Activated naive CD8-positive, alpha-beta T cell (primary cell): ENCODE measurements around the gene XCR1.
"Not testable (repeated sequence)": the region's sequence is repeated elsewhere in the genome, so short reads cannot be mapped to it uniquely, and the experiment has no call there.

Experiments
- H3K27ac Mint-ChIP-seq: one replicate; pipeline ENCODE4 v1.8.0; 2021; ENCODE audit warnings: mixed read lengths
- H3K27me3 Mint-ChIP-seq: one replicate; pipeline ENCODE4 v1.8.0; 2021; ENCODE audit warnings: mixed read lengths
- H3K36me3 Mint-ChIP-seq: one replicate; pipeline ENCODE4 v1.8.0; 2021; ENCODE audit warnings: mixed read lengths
- H3K4me1 Mint-ChIP-seq: one replicate; pipeline ENCODE4 v1.8.0; 2021; ENCODE audit warnings: low read depth, mixed read lengths
- H3K4me3 Mint-ChIP-seq: one replicate; pipeline ENCODE4 v1.8.0; 2021; ENCODE audit warnings: mild to moderate bottlenecking, mixed read lengths
- H3K9me3 Mint-ChIP-seq: one replicate; pipeline ENCODE4 v1.8.0; 2021; ENCODE audit warnings: low read depth, mixed read lengths

XCR1 gene

DNA sequence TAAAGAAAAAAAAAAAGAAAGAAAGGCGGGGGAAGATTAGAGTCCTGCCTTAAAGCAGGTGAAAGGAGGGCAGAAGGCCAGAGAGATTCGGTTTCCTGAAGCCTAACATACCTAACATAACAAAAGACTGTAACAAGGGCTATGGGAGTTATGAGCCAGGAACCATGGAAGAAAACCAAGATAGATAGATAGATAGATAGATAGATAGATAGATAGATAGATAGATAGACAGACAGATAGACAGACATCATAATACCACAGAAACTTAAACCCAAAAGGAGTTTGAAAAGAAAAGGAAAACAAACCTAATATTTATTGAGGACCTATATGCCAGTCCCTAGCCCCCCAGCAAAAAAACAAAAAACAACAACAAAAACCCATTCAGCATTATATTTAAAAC is 29.3 kb downstream of the XCR1 start:
- no peak overlapping the region for H3K4me3 Mint-ChIP-seq
- H3K9me3 Mint-ChIP-seq: no peaks in the 10 kb centered on the region
- no peak overlapping the region for H3K27ac Mint-ChIP-seq
- H3K27me3 Mint-ChIP-seq: no peaks in the 10 kb centered on the region
- H3K4me1 Mint-ChIP-seq: peaks cover 22% of the 10 kb centered on the region
- H3K36me3 Mint-ChIP-seq: peaks cover 4% of the 10 kb centered on the region

DNA sequence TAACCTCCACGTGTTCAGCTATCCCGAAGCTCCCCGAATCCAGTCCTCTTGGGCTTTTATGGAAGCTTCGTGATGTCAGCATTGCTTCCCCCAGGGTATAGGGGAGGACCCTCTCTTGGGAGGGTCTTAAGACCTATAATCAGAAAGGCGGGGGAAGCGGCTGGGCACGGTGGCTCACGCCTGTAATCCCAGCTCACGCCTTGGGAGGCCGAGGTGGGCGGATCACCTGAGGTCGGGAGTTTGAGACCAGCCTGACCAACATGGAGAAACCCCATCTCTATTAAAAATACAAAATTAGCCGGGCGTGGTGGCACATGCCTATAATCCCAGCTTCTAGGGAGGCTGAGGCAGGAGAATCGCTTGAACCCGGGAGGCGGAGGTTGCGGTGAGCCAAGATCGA is 29.8 kb downstream of the XCR1 start:
- H3K4me3 Mint-ChIP-seq, H3K36me3 Mint-ChIP-seq, H3K27ac Mint-ChIP-seq, H3K9me3 Mint-ChIP-seq, H3K27me3 Mint-ChIP-seq: not testable (repeated sequence)
- peaks cover 26% of the 10 kb centered on the region for H3K4me1 Mint-ChIP-seq

DNA sequence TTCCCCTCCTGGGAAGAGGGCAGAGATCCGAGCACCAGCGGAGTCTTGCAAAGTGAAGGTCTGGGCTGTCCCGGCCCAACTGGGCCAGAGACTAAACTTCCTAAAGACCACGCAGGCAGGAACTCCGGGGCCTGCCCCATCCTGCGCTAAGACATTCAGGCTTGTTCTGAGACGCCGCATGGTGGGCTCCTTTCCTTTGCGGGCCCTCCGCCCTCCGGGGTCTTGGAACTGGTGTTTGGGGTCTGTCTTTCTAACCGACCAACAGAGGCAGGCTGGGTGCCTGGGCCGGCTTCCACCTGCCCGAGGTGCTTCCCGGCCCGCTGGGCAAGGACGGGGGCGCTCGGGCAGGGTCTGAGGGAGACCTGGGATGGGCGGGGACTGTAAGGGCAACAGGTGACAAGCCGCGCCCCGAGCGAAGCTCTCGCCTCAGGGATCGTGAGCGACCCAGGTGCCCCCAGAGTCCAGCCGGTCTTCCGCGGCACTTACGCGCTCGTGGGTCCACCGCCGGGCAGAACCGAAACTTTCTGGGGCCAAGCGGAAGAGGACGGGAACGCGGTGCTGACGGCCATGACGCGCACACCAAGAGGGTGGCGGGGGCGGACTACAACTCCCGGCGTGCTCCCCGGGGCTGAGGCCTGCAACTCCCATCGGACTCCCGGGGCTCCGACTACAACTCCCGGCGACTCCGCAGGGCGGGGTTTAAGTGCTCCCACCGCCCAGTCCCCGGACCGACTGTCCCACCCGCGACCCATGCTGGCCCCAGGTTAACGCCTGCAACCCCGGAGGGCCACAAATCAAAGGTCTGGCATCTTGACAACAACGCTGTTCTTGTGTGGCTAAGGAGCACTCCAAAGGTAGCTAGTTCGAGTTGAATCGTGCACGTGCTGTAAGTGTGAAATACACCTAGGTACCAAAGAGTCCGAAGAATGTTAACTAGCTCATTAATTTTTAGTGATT is 31.8 kb downstream of the XCR1 start, which contains the start of gene FYCO1:
TSS of gene FYCO1 (minus strand) at position 589 of the 957 bp plus-strand sequence. CDS start 10,914 bp downstream, outside the sequence.
- H3K4me3 Mint-ChIP-seq: peak within 1 kb of the TSS; percentile 87
- H3K36me3 Mint-ChIP-seq: peaks cover 5% of the 10 kb centered on the region
- H3K4me1 Mint-ChIP-seq: peaks cover 40% of the 10 kb centered on the region
- H3K9me3 Mint-ChIP-seq: no peaks in the 10 kb centered on the region
- peak within 1 kb of the TSS; percentile 90 for H3K27ac Mint-ChIP-seq
- H3K27me3 Mint-ChIP-seq: no peaks in the 10 kb centered on the region

DNA sequence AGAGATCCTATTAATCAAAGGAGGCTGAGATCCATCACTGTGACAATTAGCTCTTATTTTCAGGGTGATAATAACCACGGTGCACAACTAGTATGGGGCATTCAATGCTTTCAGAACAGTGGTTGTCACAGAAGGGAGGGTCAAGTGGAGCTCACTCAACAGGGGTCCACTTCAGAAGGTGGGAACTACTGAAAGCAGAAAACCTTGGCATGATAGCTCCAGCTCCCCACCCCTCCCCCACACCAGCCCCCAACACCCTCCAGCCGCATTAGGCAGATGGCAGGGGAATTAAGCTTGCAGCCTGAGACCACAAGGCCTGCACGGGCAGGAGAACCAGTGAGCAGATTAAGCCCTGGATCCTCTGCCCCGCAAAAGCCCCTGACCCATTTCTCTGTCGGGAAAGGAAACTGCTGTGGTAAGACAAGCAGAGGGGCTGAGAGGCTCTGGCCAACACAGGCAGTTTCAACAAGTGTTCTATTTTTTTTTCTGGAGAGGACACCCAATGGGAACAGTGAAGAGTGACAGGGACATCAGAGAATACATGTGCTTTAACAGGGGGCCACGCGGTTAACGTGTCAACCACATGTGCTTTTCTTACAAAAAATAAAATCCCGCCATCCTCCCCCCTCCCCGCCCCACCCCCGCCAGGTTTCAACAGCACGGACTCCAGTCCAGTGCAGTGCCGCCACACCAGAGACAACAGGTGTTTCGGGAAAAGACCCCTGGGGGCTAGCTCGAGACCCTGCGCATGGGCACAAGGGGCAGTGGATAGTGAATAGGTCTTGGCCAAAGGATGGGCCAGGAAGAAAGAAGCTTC is 32.7 kb downstream of the XCR1 start:
- no peaks in the 10 kb centered on the region for H3K27me3 Mint-ChIP-seq
- no peaks in the 10 kb centered on the region for H3K9me3 Mint-ChIP-seq
- peak overlapping the region; percentile 90 for H3K27ac Mint-ChIP-seq
- peak overlapping the region; percentile 87 for H3K4me3 Mint-ChIP-seq
- peaks cover 8% of the 10 kb centered on the region for H3K36me3 Mint-ChIP-seq
- peaks cover 48% of the 10 kb centered on the region for H3K4me1 Mint-ChIP-seq

DNA sequence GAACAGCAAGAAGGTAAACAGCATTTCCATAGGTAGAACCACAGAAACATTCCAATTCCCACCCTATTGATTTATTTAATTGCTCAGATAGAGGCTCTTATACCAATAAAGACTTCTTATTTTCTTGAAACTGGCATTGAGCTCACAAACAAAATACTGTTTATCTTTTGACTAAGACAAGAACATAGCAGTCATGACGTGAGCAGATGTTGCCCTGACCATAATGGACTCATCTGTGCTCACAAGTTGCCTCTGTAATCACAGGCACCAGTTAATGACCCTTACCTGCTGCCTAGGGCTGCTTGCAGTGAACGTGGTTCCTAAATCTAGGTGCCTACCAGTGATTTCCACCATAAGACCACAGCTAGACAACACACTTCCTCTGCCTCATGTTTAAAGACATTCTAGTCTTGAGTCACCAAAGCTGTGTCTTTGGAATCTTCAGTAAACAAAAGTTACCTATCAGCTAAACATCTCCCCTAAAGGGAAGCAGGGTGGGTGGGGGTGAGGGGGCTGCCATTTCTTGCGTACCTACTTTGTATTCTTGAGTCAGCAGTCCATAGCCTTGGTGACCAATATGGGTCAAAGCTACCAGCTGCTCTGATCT is 33.8 kb downstream of the XCR1 start:
- Mint-ChIP-seq H3K9me3 (no peaks in the 10 kb centered on the region), H3K36me3 (peaks cover 8% of the 10 kb centered on the region), H3K4me1 (peaks cover 58% of the 10 kb centered on the region), H3K27me3 (no peaks in the 10 kb centered on the region), H3K4me3 (peak overlapping the region; percentile 70), H3K27ac (peak overlapping the region; percentile 58)

DNA sequence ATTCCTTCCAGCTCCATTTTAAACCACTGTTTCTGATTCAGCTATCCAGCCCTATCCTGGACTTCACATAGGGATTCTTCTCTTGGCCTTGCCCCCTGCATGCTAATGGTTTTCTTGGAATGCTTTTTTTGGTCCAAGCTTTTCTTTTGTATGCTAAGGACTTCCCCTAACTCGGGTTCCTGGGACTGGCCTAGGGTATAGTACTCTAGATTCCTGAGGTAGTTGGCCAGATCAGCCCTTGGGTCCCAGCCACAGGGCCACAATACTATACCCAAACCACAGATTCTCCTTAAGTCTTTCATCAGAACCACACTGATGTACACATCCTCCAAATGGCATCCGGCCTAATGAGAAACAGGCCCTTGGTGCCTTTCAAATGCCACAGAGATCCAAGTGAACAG is 34.5 kb downstream of the XCR1 start:
- Mint-ChIP-seq H3K36me3 (peaks cover 11% of the 10 kb centered on the region), H3K4me1 (peaks cover 63% of the 10 kb centered on the region), H3K27me3 (no peaks in the 10 kb centered on the region), H3K9me3 (no peaks in the 10 kb centered on the region), H3K27ac (peak overlapping the region; percentile 34), H3K4me3 (peak overlapping the region; percentile 70)

DNA sequence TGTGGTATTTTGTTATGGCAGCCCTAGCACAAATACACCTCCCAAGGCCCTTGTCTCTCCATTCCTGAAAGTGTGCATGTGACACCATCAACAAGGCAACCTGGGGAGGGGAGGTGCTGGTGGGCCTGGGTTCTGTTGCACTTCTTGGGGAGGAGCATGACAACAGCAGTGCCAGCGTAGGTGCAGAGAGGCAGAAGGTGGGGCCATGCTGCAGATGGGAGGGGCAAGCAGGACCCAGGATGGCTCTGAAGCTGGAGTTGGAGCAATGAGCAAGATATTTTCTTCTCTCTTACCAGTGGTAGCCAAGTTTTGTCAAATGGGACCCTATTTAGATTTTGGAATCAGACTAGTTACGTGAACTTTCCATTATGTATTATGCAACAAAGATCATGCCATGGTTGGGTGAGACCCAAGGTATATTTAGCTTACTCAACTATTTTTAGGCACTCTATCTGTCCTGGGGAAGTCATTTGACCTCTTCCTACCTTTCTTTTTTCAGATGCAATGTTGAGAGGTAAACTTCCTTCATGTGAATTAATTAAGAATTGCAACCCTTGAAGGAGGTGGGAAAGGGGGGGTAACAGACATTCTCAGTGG is 35.1 kb downstream of the XCR1 start:
- H3K27me3 Mint-ChIP-seq: no peaks in the 10 kb centered on the region
- H3K27ac Mint-ChIP-seq: no peak overlapping the region
- H3K36me3 Mint-ChIP-seq: peaks cover 14% of the 10 kb centered on the region
- H3K9me3 Mint-ChIP-seq: no peaks in the 10 kb centered on the region
- H3K4me1 Mint-ChIP-seq: peaks cover 68% of the 10 kb centered on the region
- no peak overlapping the region for H3K4me3 Mint-ChIP-seq

DNA sequence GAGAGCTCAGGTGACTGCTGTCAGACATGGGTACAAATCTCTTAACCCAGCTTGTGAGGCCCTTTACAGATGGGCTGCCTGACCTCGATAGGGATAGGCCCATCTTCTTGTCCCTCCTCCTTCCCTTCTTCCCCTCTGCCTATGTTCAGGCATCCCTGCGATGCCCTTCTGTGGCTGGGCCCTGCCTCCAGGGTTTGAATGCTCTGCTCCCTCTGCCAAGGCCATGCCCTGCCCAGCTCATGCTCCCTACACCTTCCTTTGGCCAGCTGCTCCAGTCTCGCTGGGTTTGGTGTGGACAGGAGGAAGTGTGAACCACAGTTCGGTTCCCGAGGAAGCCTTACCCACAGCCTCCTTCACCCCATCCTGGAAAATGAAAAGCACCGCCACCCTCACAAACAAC is 35.9 kb downstream of the XCR1 start:
- Mint-ChIP-seq H3K27me3 (no peaks in the 10 kb centered on the region), H3K36me3 (peaks cover 14% of the 10 kb centered on the region), H3K4me1 (peaks cover 71% of the 10 kb centered on the region), H3K4me3 (peak overlapping the region; percentile 13), H3K27ac (peak overlapping the region; percentile 10), H3K9me3 (no peaks in the 10 kb centered on the region)

DNA sequence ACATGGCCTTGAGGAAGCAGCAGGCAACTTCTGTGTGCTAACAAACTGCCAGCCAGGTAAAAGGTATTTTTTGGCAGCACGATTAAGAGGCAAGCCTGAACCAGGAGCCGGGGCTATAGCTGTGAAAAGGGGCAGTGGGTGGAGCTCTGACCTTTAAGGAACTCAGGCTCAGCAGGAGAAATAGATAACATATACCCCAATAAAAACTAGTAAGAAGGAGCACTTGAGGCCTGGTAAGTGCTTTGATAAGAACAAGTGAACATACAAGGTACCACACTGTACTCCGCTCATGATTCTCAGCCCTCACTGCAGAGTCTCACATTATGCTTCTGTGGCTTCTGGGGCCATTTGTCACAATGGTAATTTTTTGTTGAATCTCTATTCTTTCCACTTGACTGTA is 37.1 kb downstream of the XCR1 start:
- no peaks in the 10 kb centered on the region for H3K9me3 Mint-ChIP-seq
- no peak overlapping the region for H3K4me3 Mint-ChIP-seq
- H3K27ac Mint-ChIP-seq: peak overlapping the region; percentile 73
- H3K4me1 Mint-ChIP-seq: peaks cover 65% of the 10 kb centered on the region
- no peaks in the 10 kb centered on the region for H3K27me3 Mint-ChIP-seq
- peaks cover 14% of the 10 kb centered on the region for H3K36me3 Mint-ChIP-seq

DNA sequence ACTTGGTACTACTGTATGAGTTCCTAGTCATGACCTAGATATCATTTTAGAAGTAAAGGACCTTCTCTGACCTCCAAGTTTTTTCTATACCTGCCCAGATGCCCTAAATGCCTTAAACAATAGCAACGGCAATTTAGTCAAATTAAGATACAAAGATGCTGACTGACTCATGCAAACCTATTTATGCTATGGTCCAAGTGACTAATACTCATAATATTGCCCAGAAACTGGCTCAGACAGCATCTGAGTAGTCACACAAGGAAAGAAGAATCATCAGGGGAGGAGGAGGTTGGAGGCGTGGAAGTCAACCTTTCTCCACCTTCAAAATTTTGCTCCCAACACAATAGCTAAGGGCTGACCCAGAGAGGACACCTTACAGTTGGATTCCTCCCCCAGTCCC is 38.5 kb downstream of the XCR1 start:
- H3K27ac Mint-ChIP-seq: no peak overlapping the region
- H3K4me1 Mint-ChIP-seq: peaks cover 60% of the 10 kb centered on the region
- H3K4me3 Mint-ChIP-seq: no peak overlapping the region

DNA sequence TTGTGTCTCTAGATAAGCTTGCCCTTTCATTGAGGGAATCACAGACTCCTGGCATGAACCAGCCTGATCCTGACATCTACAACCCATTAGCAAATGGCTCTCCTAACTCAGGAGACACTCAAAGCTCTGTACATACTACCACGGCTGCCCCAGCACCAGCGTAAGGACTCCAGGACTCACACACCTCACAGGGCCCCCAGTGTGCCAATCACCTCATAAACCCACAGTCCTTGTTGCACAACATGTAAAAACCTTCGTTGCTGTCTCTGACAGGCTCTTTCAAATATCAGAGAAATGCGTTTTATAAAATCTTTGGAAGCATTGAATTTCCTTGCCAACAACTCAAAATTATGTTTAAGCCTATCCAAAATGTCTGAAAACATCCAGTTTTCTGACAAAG is 38.9 kb downstream of the XCR1 start:
- Mint-ChIP-seq H3K4me1 (peaks cover 55% of the 10 kb centered on the region), H3K9me3 (no peaks in the 10 kb centered on the region), H3K27ac (peak overlapping the region; percentile 61), H3K4me3 (no peak overlapping the region), H3K36me3 (peaks cover 16% of the 10 kb centered on the region), H3K27me3 (no peaks in the 10 kb centered on the region)

More for the DNA sequence above, 38.5 kb downstream of the XCR1 start:
- Mint-ChIP-seq H3K36me3 (peaks cover 14% of the 10 kb centered on the region), H3K9me3 (no peaks in the 10 kb centered on the region), H3K27me3 (no peaks in the 10 kb centered on the region)

DNA sequence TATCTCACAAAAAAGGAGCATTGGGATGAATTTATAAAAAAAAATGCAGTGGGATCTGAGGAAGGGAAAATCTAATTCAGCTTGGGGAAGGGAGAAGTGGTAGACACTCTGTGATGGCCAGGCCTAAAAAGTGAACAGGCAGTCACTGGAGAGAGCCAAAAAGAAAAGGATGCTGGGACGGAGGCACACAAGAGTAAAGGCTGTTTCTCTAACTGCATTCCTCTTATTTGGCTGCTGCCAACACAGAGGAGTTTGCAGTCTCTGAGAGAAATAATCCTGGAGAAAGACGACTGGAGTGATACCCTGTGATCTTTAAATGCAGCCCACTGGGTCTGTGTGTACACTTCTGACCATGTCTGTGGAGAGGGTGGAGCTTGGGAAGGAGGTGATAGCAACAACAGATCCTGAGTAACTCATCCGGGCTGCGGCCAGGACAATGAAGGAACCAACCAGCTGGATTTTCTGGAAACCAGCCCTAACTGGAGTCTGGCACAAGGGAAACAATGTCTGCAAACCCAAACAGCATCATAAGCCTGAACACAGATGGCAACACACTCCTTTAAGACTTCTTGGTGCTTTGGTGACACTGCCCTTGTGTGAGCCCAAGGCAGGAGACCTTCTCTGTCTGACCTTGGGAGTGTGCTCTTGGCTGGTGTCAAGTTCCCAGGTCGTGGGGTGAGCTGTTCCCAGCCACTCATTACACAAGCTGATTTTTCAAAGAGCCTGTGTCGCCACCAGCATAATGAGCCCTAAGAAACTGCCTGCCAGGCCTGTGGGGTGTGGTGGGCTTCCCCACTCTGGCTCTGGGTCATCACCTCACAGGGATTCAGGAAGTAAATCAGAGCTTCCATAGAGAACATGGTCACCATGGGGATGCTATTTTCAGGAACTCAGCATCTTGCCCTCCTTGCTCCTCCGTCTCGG is 39.7 kb downstream of the XCR1 start:
- no peak overlapping the region for H3K4me3 Mint-ChIP-seq
- no peaks in the 10 kb centered on the region for H3K9me3 Mint-ChIP-seq
- peak overlapping the region; percentile 70 for H3K27ac Mint-ChIP-seq
- no peaks in the 10 kb centered on the region for H3K27me3 Mint-ChIP-seq
- H3K36me3 Mint-ChIP-seq: peaks cover 17% of the 10 kb centered on the region
- H3K4me1 Mint-ChIP-seq: peaks cover 48% of the 10 kb centered on the region

DNA sequence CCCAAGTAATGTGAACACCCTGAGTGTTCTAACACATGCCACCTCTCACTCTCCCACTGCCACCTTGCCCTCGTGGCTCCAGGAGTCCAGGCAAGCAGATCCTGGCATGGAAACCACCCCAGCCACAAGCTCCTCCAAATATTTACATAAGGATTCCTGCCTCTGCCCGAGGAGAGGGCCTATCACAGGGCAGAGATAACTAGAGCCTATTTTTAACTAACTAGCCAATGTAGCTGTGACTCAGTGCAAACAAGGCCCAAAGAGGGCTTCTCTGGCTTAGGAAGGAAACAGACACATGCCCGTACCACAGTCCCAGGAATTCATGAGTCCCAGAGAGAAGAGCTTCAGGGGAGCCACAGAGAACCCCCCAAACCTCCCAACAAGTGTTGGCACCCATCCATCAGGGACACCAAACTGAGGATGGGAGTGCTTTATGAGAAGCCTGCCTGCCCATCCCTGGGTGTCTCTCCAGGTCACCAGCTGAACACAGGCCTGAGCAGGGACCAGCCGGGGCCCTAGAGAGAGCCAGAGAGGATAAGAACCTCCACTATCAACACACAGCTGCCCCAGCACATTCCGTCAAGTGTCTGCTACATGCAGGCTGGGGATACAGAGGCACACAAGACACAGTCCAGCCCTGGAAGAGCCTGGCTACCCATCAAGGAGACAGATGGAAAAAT is 40.8 kb downstream of the XCR1 start:
- H3K36me3 Mint-ChIP-seq: peaks cover 19% of the 10 kb centered on the region
- H3K9me3 Mint-ChIP-seq: no peaks in the 10 kb centered on the region
- peak overlapping the region; percentile 64 for H3K27ac Mint-ChIP-seq
- no peaks in the 10 kb centered on the region for H3K27me3 Mint-ChIP-seq
- peaks cover 41% of the 10 kb centered on the region for H3K4me1 Mint-ChIP-seq
- H3K4me3 Mint-ChIP-seq: no peak overlapping the region
